GM10266 (cell line): ENCODE measurements around the gene ARFGEF3.

Experiments used
- DNase-seq: peaks from one replicate; pipeline ENCODE4 v3.0.0; 2012; ENCODE audit errors: extremely low spot score
- CTCF ChIP-seq: IDR thresholded peaks from 2 replicates; pipeline ENCODE4 v1.5.1; 2012; ENCODE audit warnings: mild to moderate bottlenecking, low read depth; ENCODE audit not compliant: control insufficient read depth, insufficient read depth; ENCODE audit errors: missing control alignments

The ARFGEF3 gene

GRCh38 chr6:138250053-138250452, 88.3 kb downstream of the ARFGEF3 start:
- TF ChIP-seq CTCF, result no peak

GRCh38 chr6:138250513-138251247, 88.9 kb downstream of the ARFGEF3 start:
- TF ChIP-seq CTCF, result no peak
- no peak for DNase-seq

More at GRCh38 chr6:138250053-138250452, 88.3 kb downstream of the ARFGEF3 start:
- DNase-seq, result no peak

DNA sequence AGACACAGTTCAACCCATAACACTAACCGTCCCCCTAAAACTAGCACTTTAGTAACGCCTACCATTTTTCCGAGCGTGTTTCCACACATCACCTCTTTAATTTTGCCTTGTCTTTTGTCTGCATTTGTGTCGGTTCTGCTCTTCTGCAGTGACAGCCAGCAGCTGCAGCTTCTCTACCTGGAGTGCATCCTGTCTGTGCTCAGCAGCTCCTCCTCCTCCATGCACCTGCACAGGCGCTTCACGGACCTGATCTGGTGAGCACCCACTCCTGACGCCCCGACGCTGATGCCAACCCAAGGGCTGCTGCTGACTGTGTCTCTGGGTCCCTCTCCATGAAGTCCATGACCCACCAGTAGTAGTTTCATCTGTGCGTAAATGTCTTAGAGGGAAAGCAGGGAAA, 92.0 kb downstream of the ARFGEF3 start:
- DNase-seq, result no peak

DNA sequence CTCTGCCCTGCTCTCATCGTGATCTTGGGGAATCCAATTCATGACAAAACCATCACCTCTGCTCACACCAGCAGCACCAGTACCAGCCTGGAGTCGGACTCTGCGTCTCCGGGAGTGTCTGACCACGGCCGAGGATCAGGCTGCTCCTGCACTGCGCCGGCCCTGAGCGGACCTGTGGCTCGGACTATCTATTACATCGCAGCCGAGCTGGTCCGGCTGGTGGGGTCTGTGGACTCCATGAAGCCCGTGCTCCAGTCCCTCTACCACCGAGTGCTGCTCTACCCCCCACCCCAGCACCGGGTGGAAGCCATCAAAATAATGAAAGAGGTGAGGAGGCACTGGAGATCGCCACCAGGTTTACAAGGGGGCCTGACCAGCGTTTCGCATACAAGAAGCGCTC, 93.7 kb downstream of the ARFGEF3 start:
- TF ChIP-seq CTCF, result no peak
- DNase-seq, result no peak

More for the DNA sequence above, 92.0 kb downstream of the ARFGEF3 start:
- TF ChIP-seq CTCF, result no peak

DNA sequence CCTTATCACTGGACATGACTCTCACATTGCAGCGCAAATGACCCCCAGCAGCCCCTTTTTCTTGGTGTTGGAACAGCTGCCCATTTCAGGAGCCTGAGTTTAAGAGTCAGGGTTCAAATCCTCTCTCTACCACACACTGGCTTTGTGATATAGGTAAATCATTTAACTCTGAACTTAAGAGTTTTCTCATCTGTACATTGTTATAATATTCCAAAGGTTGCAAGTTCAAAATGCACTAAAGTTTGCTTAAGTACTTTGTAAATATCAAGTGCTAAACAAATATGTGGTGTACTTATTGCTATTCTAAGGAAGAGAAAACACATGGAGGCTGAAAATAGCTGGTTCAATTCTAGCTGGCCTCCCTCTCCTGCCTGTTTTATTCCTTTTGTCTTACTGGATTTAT, 95.9 kb downstream of the ARFGEF3 start:
- no peak for TF ChIP-seq CTCF
- no peak for DNase-seq

DNA sequence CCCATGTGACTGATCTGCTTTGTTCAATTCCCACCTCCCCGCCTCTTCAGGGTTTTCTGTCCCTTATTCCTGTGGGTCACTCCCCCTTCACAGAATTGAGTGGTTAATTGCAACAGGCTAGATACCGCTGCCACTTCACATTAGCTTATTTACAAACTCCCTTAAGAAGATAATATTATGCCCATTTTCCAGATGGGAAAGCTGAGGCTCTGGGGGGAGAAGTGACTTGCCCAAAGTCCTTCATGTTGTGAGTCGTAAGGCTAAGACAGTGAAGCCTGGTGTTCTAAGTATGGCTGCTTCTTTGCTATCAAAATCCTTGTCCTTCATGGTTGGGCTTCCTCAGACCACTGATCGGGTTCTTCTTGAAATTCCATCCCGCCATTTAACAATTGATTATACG, 96.5 kb downstream of the ARFGEF3 start:
- no peak for TF ChIP-seq CTCF

GRCh38 chr6:138258991-138259390, 97.3 kb downstream of the ARFGEF3 start:
- TF ChIP-seq CTCF, result no peak
- no peak for DNase-seq

More for the DNA sequence above, 96.5 kb downstream of the ARFGEF3 start:
- no peak for DNase-seq
